Caco-2 (cell line): ENCODE results near the gene FAM174B. TPM values are rescaled to one million over a fixed set of nuclear protein-coding genes. Genes with fewer than 3 reads are reported as not detected.
A peak's percentile ranks its signal among the peaks of the same experiment; 100 is the strongest.

Source experiments
- BruUV-seq: library from RNA; stranded (reverse); fragments of 400-500 nt; replicated peaks from 2 replicates; lab custom pipeline; 2021; lab: Mats Ljungman, UMichigan
- CTCF ChIA-PET: fragments of 300-600 bp; sonication (Branson Sonifier 250); formaldehyde crosslinking; loops from one replicate; lab custom pipeline; 2022; ENCODE audit warnings: antibody characterized with exemption; lab: Charles Lee
- POLR2A ChIA-PET: fragments of 300-600 bp; sonication (Branson Sonifier 250); formaldehyde crosslinking; loops from one replicate; lab custom pipeline; 2022; ENCODE audit warnings: antibody characterized with exemption; lab: Charles Lee
- DNase-seq, 2 experiments: peaks; one replicate each; pipeline versions ENCODE4 v3.0.0 to v3.0.0-alpha.2; 2020 to 2022
- H3K27me3 ChIP-seq: replicated peaks from 2 replicates; pipeline ENCODE4 v1.6.0; 2011; ENCODE audit warnings: low read length; ENCODE audit not compliant: control insufficient read depth, insufficient read depth
- H3K36me3 ChIP-seq: 2 replicates; pipeline ENCODE4 v1.5.1; 2011; ENCODE audit warnings: low read length; ENCODE audit not compliant: control insufficient read depth, insufficient read depth
- H3K4me1 ChIP-seq: fragments of 250-450 bp; sonication (Bioruptor Pico); 2 replicates; pipeline ENCODE4 v1.5.1; 2020; ENCODE audit warnings: mild to moderate bottlenecking
- H3K4me3 ChIP-seq: 2 replicates; pipeline ENCODE4 v1.5.1; 2011; ENCODE audit warnings: low read depth, mild to moderate bottlenecking, control low read depth, low read length
- H3K9me3 ChIP-seq: fragments of 250-450 bp; sonication (Bioruptor Pico); 2 replicates; pipeline ENCODE4 v1.5.1; 2020; ENCODE audit warnings: mild to moderate bottlenecking, moderate library complexity
- H3K27ac Mint-ChIP-seq: one replicate; pipeline ENCODE4 v1.8.0; 2022; ENCODE audit warnings: mixed read lengths; ENCODE audit not compliant: unreplicated experiment
- H3K27me3 Mint-ChIP-seq: one replicate; pipeline ENCODE4 v1.8.0; 2022; ENCODE audit warnings: mixed read lengths; ENCODE audit not compliant: insufficient read depth, unreplicated experiment
- H3K36me3 Mint-ChIP-seq: one replicate; pipeline ENCODE4 v1.8.0; 2022; ENCODE audit warnings: mild to moderate bottlenecking, mixed read lengths; ENCODE audit not compliant: insufficient read depth, unreplicated experiment
- H3K4me1 Mint-ChIP-seq: one replicate; pipeline ENCODE4 v1.8.0; 2022; ENCODE audit warnings: low read depth, mixed read lengths; ENCODE audit not compliant: unreplicated experiment
- H3K4me3 Mint-ChIP-seq: one replicate; pipeline ENCODE4 v1.8.0; 2022; ENCODE audit warnings: mild to moderate bottlenecking, moderate library complexity, mixed read lengths; ENCODE audit not compliant: unreplicated experiment
- H3K9me3 Mint-ChIP-seq: one replicate; pipeline ENCODE4 v1.8.0; 2022; ENCODE audit warnings: mixed read lengths; ENCODE audit not compliant: unreplicated experiment
- intact Hi-C: fragments of 100-400 bp; cut with micrococcal nuclease; formaldehyde crosslinking; loops from one replicate; pipeline ENCODE4 v1.10.0; 2022; ENCODE audit not compliant: unreplicated experiment
- total RNA-seq: library from RNA; stranded (reverse); gene quantifications from 2 replicates; pipeline ENCODE4 v1.2.3, GENCODE V29; 2022
- TF ChIP-seq, protein P1 (sequence below), 2 experiments: fragments of 200-600 bp in 1 of 2; IDR thresholded peaks; 1 replicate in 1 of 2; 2 replicates in 1 of 2; pipeline versions ENCODE4 v1.5.1 to v1.8.0; 2011 to 2022; ENCODE audit warnings: antibody characterized with exemption in 1 of 2, control low read depth in 1 of 2, inconsistent platforms in 1 of 2, low read depth in 1 of 2, low read length in 1 of 2, mild to moderate bottlenecking in 1 of 2, moderate library complexity in 1 of 2; ENCODE audit not compliant: insufficient read depth in 1 of 2, severe bottlenecking in 1 of 2, unreplicated experiment in 1 of 2

Gene FAM174B
- total RNA-seq, 1 experiment from 2014 or later = 79.4 TPM

DNA sequence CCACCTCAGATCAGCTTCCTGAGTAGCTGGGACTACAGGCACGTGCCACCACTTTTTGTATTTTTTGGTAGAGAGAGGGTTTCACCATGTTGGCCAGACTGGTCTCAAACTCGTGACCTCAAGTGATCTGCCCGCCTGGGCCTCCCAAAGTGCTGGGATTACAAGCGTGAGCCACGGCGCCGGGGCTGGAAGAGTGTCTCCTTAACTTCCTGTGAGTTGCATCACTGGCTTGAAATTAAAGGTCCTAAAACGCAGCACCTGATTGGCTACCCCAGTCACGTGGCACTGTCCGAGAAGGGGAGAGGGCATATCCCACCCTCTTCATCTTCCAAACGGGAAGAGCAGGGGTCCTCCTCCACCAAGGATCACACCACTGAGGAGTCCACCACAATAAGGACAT lies 5.5 kb upstream of the FAM174B start:
- Histone ChIP-seq H3K9me3 (no peaks in the 10 kb centered on the region), H3K27me3 (no peaks in the 10 kb centered on the region), H3K4me3 (no peak overlapping the region), H3K36me3 (no peaks in the 10 kb centered on the region), H3K4me1 (peaks cover 83% of the 10 kb centered on the region)
- BruUV-seq = no TSS peak
- Mint-ChIP-seq H3K36me3 (peaks cover 5% of the 10 kb centered on the region), H3K4me3 (no peak overlapping the region), H3K27me3 (no peaks in the 10 kb centered on the region), H3K9me3 (no peaks in the 10 kb centered on the region), H3K4me1 (peaks cover 25% of the 10 kb centered on the region), H3K27ac (no peak overlapping the region)
- DNase-seq = no peak
- ChIA-PET POLR2A (no interaction called here), CTCF (no interaction called here)
- intact Hi-C loops = no loop called here
- TF ChIP-seq, protein P1, sequence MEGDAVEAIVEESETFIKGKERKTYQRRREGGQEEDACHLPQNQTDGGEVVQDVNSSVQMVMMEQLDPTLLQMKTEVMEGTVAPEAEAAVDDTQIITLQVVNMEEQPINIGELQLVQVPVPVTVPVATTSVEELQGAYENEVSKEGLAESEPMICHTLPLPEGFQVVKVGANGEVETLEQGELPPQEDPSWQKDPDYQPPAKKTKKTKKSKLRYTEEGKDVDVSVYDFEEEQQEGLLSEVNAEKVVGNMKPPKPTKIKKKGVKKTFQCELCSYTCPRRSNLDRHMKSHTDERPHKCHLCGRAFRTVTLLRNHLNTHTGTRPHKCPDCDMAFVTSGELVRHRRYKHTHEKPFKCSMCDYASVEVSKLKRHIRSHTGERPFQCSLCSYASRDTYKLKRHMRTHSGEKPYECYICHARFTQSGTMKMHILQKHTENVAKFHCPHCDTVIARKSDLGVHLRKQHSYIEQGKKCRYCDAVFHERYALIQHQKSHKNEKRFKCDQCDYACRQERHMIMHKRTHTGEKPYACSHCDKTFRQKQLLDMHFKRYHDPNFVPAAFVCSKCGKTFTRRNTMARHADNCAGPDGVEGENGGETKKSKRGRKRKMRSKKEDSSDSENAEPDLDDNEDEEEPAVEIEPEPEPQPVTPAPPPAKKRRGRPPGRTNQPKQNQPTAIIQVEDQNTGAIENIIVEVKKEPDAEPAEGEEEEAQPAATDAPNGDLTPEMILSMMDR (IDR thresholded peaks at IDR 0.05; ENCODE audit: insufficient read depth in 1 of 2, low read depth in 1 of 2, low read length in 1 of 2, severe bottlenecking in 1 of 2, unreplicated experiment in 1 of 2) = no peak

- intact Hi-C loops = loop anchor here (1.0 kb wide), 1 partner anchor 12 kb away; no protein-coding TSS in a partner anchor
- CTCF ChIA-PET = no interaction called here
Observed at GRCh38 chr15:92657486-92657885, 1.9 kb upstream of the FAM174B start.

DNA sequence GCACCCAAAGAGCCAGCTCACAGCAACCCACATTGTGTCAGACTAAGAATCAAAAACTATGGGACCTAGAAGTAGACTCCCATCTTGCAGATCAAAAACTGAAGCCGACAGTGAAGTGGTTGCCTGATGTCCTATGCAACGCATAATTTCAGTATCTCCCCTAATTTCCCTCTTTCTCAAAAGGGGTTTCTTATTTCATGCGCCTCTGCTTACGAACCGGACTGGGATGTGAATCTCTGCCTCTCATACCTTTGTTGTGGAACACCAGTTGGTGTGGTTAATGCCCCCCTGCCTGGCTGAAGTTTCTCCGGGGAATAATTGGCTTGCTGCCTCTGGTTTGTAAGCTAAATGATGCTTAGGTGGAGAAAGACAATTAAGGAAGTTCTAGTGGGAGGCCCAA lies 514 bp upstream of the FAM174B start:
- peaks cover 27% of the 10 kb centered on the region for H3K36me3 Mint-ChIP-seq
- CTCF ChIA-PET = interaction anchor here (0.5 to 1.1 kb wide), 4 partner anchors 13 to 44 kb away, joined by 3 read pairs; no protein-coding TSS in a partner anchor
- Histone ChIP-seq H3K9me3 (no peaks in the 10 kb centered on the region), H3K27me3 (no peaks in the 10 kb centered on the region), H3K4me1 (peaks cover 59% of the 10 kb centered on the region), H3K4me3 (peak overlapping the region; percentile 86), H3K36me3 (peaks cover 2% of the 10 kb centered on the region)
- TF ChIP-seq, protein P1 (IDR thresholded peaks at IDR 0.05; ENCODE audit: insufficient read depth in 1 of 2, low read depth in 1 of 2, low read length in 1 of 2, severe bottlenecking in 1 of 2, unreplicated experiment in 1 of 2) = no peak
- peaks cover 27% of the 10 kb centered on the region for H3K4me1 Mint-ChIP-seq
- no TSS peak for BruUV-seq
- POLR2A ChIA-PET = interaction anchor here (1.1 to 1.7 kb wide), 2 partner anchors 11 to 13 kb away, joined by 3 to 6 read pairs; no protein-coding TSS in a partner anchor
- intact Hi-C loops = no loop called here
- H3K27me3 Mint-ChIP-seq = no peaks in the 10 kb centered on the region
- H3K9me3 Mint-ChIP-seq = no peaks in the 10 kb centered on the region
- peak overlapping the region; percentile 73 for H3K27ac Mint-ChIP-seq
- peak overlapping the region; percentile 89 for H3K4me3 Mint-ChIP-seq
- no peak for DNase-seq

More at GRCh38 chr15:92657486-92657885, 1.9 kb upstream of the FAM174B start:
- Mint-ChIP-seq H3K27ac (no peak overlapping the region), H3K27me3 (no peaks in the 10 kb centered on the region), H3K4me3 (no peak overlapping the region), H3K4me1 (peaks cover 31% of the 10 kb centered on the region), H3K9me3 (no peaks in the 10 kb centered on the region), H3K36me3 (peaks cover 26% of the 10 kb centered on the region)
- peak in 1 of 2 experiments; percentile 66 for DNase-seq
- no TSS peak for BruUV-seq
- TF ChIP-seq, protein P1 (IDR thresholded peaks at IDR 0.05; ENCODE audit: insufficient read depth in 1 of 2, low read depth in 1 of 2, low read length in 1 of 2, severe bottlenecking in 1 of 2, unreplicated experiment in 1 of 2) = no peak
- POLR2A ChIA-PET = no interaction called here
- no peak overlapping the region for H3K4me3 ChIP-seq
- H3K9me3 ChIP-seq = no peaks in the 10 kb centered on the region
- peaks cover 64% of the 10 kb centered on the region for H3K4me1 ChIP-seq
- no peaks in the 10 kb centered on the region for H3K27me3 ChIP-seq
- peaks cover 2% of the 10 kb centered on the region for H3K36me3 ChIP-seq
